Neural progenitor cell (in vitro differentiated cells): ENCODE data around the gene GPHN. TPM values are rescaled to one million over a fixed set of nuclear protein-coding genes. Genes with fewer than 3 reads are reported as not detected.

Source experiments
- DNase-seq: peaks from one replicate; pipeline ENCODE4 v3.0.0-alpha.2; 2016; ENCODE audit warnings: low spot score
- H2AFZ ChIP-seq: fragments of 200-600 bp; sonication (generic); replicated peaks from 2 replicates; pipeline ENCODE4 v1.6.1; 2016; ENCODE audit warnings: antibody characterized with exemption
- H3F3A ChIP-seq: fragments of 200-600 bp; sonication (generic); 2 replicates; pipeline ENCODE4 v1.6.1; 2016; ENCODE audit warnings: antibody characterized with exemption, low read depth
- H3K27ac ChIP-seq: fragments of 200-600 bp; sonication (generic); 2 replicates; pipeline ENCODE4 v1.5.1; 2016; ENCODE audit warnings: mild to moderate bottlenecking
- H3K27me3 ChIP-seq: fragments of 200-600 bp; sonication (generic); 2 replicates; pipeline ENCODE4 v1.6.1; 2016; ENCODE audit warnings: mild to moderate bottlenecking, moderate library complexity
- H3K36me3 ChIP-seq: fragments of 200-600 bp; sonication (generic); 2 replicates; pipeline ENCODE4 v1.5.1; 2016
- H3K4me1 ChIP-seq: fragments of 200-600 bp; sonication (generic); 2 replicates; pipeline ENCODE4 v1.6.1; 2016; ENCODE audit warnings: mixed run types
- H3K4me2 ChIP-seq: fragments of 200-600 bp; sonication (generic); 2 replicates; pipeline ENCODE4 v1.6.1; 2016
- H3K4me3 ChIP-seq: fragments of 200-600 bp; sonication (generic); 2 replicates; pipeline ENCODE4 v1.5.1; 2016
- H3K79me2 ChIP-seq: fragments of 200-600 bp; sonication (generic); 2 replicates; pipeline ENCODE4 v1.6.1; 2016; ENCODE audit warnings: low read depth
- H3K9ac ChIP-seq: fragments of 200-600 bp; sonication (generic); 2 replicates; pipeline ENCODE4 v1.6.1; 2016
- H3K9me3 ChIP-seq: fragments of 200-600 bp; sonication (generic); 2 replicates; pipeline ENCODE4 v1.5.1; 2016; ENCODE audit warnings: low read depth
- H4K20me1 ChIP-seq: fragments of 200-600 bp; sonication (generic); 2 replicates; pipeline ENCODE4 v1.6.1; 2016; ENCODE audit warnings: low read depth
- H3K27ac Mint-ChIP-seq: 3 replicates; pipeline ENCODE4 v1.8.0; 2021; ENCODE audit warnings: mixed read lengths
- H3K27me3 Mint-ChIP-seq: 2 replicates; pipeline ENCODE4 v1.8.0; 2022; ENCODE audit warnings: low read depth, mild to moderate bottlenecking, inconsistent platforms, moderate library complexity, mixed read lengths; ENCODE audit not compliant: insufficient read depth
- H3K36me3 Mint-ChIP-seq: 3 replicates; pipeline ENCODE4 v1.8.0; 2021; ENCODE audit warnings: mixed read lengths
- H3K4me1 Mint-ChIP-seq: 3 replicates; pipeline ENCODE4 v1.8.0; 2021; ENCODE audit warnings: mixed read lengths
- H3K4me3 Mint-ChIP-seq: 3 replicates; pipeline ENCODE4 v1.8.0; 2021; ENCODE audit warnings: mild to moderate bottlenecking, moderate library complexity, mixed read lengths
- H3K9me3 Mint-ChIP-seq: 3 replicates; pipeline ENCODE4 v1.8.0; 2020; ENCODE audit warnings: mixed read lengths
- CTCF ChIP-seq: fragments of 200-600 bp; sonication (generic); IDR thresholded peaks from 2 replicates; pipeline ENCODE4 v1.5.1; 2017; ENCODE audit warnings: antibody characterized with exemption, mild to moderate bottlenecking
- EZH2 ChIP-seq: fragments of 200-600 bp; sonication (generic); IDR thresholded peaks from 2 replicates; pipeline ENCODE4 v1.6.1; 2017; ENCODE audit warnings: antibody characterized with exemption, mild to moderate bottlenecking, moderate library complexity
- EZH2phosphoT487 ChIP-seq: fragments of 200-600 bp; sonication (generic); IDR thresholded peaks from 2 replicates; pipeline ENCODE4 v1.6.1; 2017; ENCODE audit warnings: antibody characterized with exemption
- total RNA-seq: library from RNA; depleted of rRNA; stranded (reverse); fragments of >200 nt; gene quantifications from 2 replicates; pipeline ENCODE4 v1.2.3, GENCODE V29; 2015; ENCODE audit warnings: low replicate concordance

GPHN gene
- total RNA-seq, 1 donor from 2014 or later: 42.9 TPM

- no peak for TF ChIP-seq CTCF
- no peak for TF ChIP-seq EZH2
- TF ChIP-seq EZH2phosphoT487: no peak
- Mint-ChIP-seq H3K4me3 (no peak within 1 kb of the TSS), H3K36me3 (no peaks in the 10 kb centered on the region), H3K27me3 (no peaks in the 10 kb centered on the region), H3K4me1 (no peaks in the 10 kb centered on the region), H3K9me3 (no peaks in the 10 kb centered on the region), H3K27ac (no peak within 1 kb of the TSS)
- Histone ChIP-seq H3F3A (no peaks in the 10 kb centered on the region), H3K9ac (no peak within 1 kb of the TSS), H3K4me1 (no peaks in the 10 kb centered on the region), H4K20me1 (no peaks in the 10 kb centered on the region), H3K4me3 (no peak within 1 kb of the TSS), H3K9me3 (no peaks in the 10 kb centered on the region), H2AFZ (no peak within 1 kb of the TSS), H3K27ac (no peak within 1 kb of the TSS), H3K79me2 (no peaks in the 10 kb centered on the region), H3K27me3 (no peaks in the 10 kb centered on the region), H3K4me2 (no peak within 1 kb of the TSS), H3K36me3 (no peaks in the 10 kb centered on the region)
- no peak for DNase-seq
Measured at GRCh38 chr14:66485910-66486421, 22.0 kb upstream of the GPHN start, which contains the start of gene CCDC196. Gene CCDC196, plus strand, starts transcription at chr14:66486371. Its CDS starts 132 bp downstream, at chr14:66486503.

- no peaks in the 10 kb centered on the region for H3F3A ChIP-seq
- no peaks in the 10 kb centered on the region for H4K20me1 ChIP-seq
- Mint-ChIP-seq H3K36me3 (no peaks in the 10 kb centered on the region), H3K4me3 (no peak overlapping the region), H3K27ac (no peak overlapping the region), H3K27me3 (no peaks in the 10 kb centered on the region), H3K9me3 (no peaks in the 10 kb centered on the region), H3K4me1 (no peaks in the 10 kb centered on the region)
- no peak overlapping the region for H3K4me3 ChIP-seq
- no peak for DNase-seq
- no peaks in the 10 kb centered on the region for H3K9me3 ChIP-seq
- H3K9ac ChIP-seq: no peak overlapping the region
- H3K4me2 ChIP-seq: no peak overlapping the region
- no peak overlapping the region for H2AFZ ChIP-seq
- H3K79me2 ChIP-seq: no peaks in the 10 kb centered on the region
- H3K36me3 ChIP-seq: no peaks in the 10 kb centered on the region
- no peak for TF ChIP-seq EZH2
- TF ChIP-seq CTCF: no peak
- no peak overlapping the region for H3K27ac ChIP-seq
- H3K27me3 ChIP-seq: no peaks in the 10 kb centered on the region
- no peaks in the 10 kb centered on the region for H3K4me1 ChIP-seq
Measured at GRCh38 chr14:66487164-66487563, 20.8 kb upstream of the GPHN start.

- no peak overlapping the region for H3K27ac ChIP-seq
- no peak overlapping the region for H2AFZ ChIP-seq
- Mint-ChIP-seq H3K36me3 (no peaks in the 10 kb centered on the region), H3K27me3 (no peaks in the 10 kb centered on the region), H3K4me3 (no peak overlapping the region), H3K27ac (no peak overlapping the region), H3K9me3 (no peaks in the 10 kb centered on the region), H3K4me1 (peaks cover under 1% of the 10 kb centered on the region)
- H3K4me2 ChIP-seq: no peak overlapping the region
- TF ChIP-seq EZH2 (no peak), EZH2phosphoT487 (no peak), CTCF (no peak)
- no peaks in the 10 kb centered on the region for H3K9me3 ChIP-seq
- H3K4me1 ChIP-seq: no peaks in the 10 kb centered on the region
- no peak for DNase-seq
- no peak overlapping the region for H3K9ac ChIP-seq
- no peak overlapping the region for H3K4me3 ChIP-seq
- H3K79me2 ChIP-seq: no peaks in the 10 kb centered on the region
- no peaks in the 10 kb centered on the region for H4K20me1 ChIP-seq
- H3F3A ChIP-seq: no peaks in the 10 kb centered on the region
- H3K36me3 ChIP-seq: no peaks in the 10 kb centered on the region
- no peaks in the 10 kb centered on the region for H3K27me3 ChIP-seq
Measured at GRCh38 chr14:66490143-66491111, 17.5 kb upstream of the GPHN start.
